Suppressor macrophage (primary cell): ENCODE data around the gene KRTAP19-6.
"Not testable (repeated sequence)": the region's sequence is repeated elsewhere in the genome, so short reads cannot be mapped to it uniquely, and the experiment has no call there.

Experiments
- DNase-seq, 4 experiments: peaks; one replicate each; pipeline ENCODE4 v3.0.0-alpha.2; 2020 to 2022
- total RNA-seq, 17 experiments: gene quantifications; one replicate each; lab custom pipeline; 2026; ENCODE audit warnings: mixed read lengths in 6 of 17, inconsistent platforms in 3 of 17; lab: John Stamatoyannopoulos, UW

KRTAP19-6 gene
- total RNA-seq = 0 reads per million in 17 experiments

- DNase-seq = no peak
Observed at GRCh38 chr21:30541764-30542163, at the start of gene KRTAP19-6. KRTAP19-6 (minus strand) TSS chr21:30541864; CDS start chr21:30541833, 31 bp downstream.

GRCh38 chr21:30590297-30590696 lies 48.6 kb upstream of the KRTAP19-6 start, which contains the start of gene KRTAP22-2:
KRTAP22-2 (minus strand) TSS chr21:30590397.
- DNase-seq = no peak

GRCh38 chr21:30582870-30583269 lies 41.2 kb upstream of the KRTAP19-6 start:
- DNase-seq = no peak

GRCh38 chr21:30580132-30580531 lies 38.5 kb upstream of the KRTAP19-6 start:
- no peak for DNase-seq

GRCh38 chr21:30579346-30579745 lies 37.7 kb upstream of the KRTAP19-6 start:
- no peak for DNase-seq

- no peak for DNase-seq
Observed at GRCh38 chr21:30577766-30578165, 36.1 kb upstream of the KRTAP19-6 start.

GRCh38 chr21:30567617-30568016 lies 26.0 kb upstream of the KRTAP19-6 start:
- no peak for DNase-seq

- no peak for DNase-seq
Observed at GRCh38 chr21:30563630-30564029, 22.0 kb upstream of the KRTAP19-6 start.

GRCh38 chr21:30563072-30563471 lies 21.4 kb upstream of the KRTAP19-6 start:
- DNase-seq = no peak

- DNase-seq = no peak
Observed at GRCh38 chr21:30561957-30562356, 20.3 kb upstream of the KRTAP19-6 start.

- no peak for DNase-seq
Observed at GRCh38 chr21:30561264-30561895, 19.7 kb upstream of the KRTAP19-6 start, which contains the start of gene KRTAP19-7. KRTAP19-7 (minus strand) TSS chr21:30561314; CDS start chr21:30561289, 25 bp downstream.

GRCh38 chr21:30555095-30555494 lies 13.4 kb upstream of the KRTAP19-6 start:
- DNase-seq = no peak

- no peak for DNase-seq
Observed at GRCh38 chr21:30552782-30553181, 11.1 kb upstream of the KRTAP19-6 start.

GRCh38 chr21:30518876-30519275 lies 22.8 kb downstream of the KRTAP19-6 start:
- DNase-seq = no peak

- DNase-seq = no peak
Observed at GRCh38 chr21:30515681-30516080, 26.0 kb downstream of the KRTAP19-6 start.

GRCh38 chr21:30505621-30506205 lies 36.0 kb downstream of the KRTAP19-6 start:
- DNase-seq = not testable (repeated sequence)

- no peak for DNase-seq
Observed at GRCh38 chr21:30502041-30502440, 39.6 kb downstream of the KRTAP19-6 start, which contains the start of gene KRTAP19-5. KRTAP19-5 (minus strand) TSS chr21:30502141; CDS start chr21:30502090, 51 bp downstream.

- no peak for DNase-seq
Observed at GRCh38 chr21:30497065-30497464, 44.6 kb downstream of the KRTAP19-6 start, which contains the start of gene KRTAP19-4. KRTAP19-4 (minus strand) TSS chr21:30497165; CDS start chr21:30497110, 55 bp downstream.

GRCh38 chr21:30491963-30492428 lies 49.7 kb downstream of the KRTAP19-6 start, which contains the start of gene KRTAP19-3:
KRTAP19-3 (minus strand) TSS chr21:30492013; CDS start chr21:30491957, 56 bp downstream.
- DNase-seq = no peak
